ENCODE measurements around the gene OXER1. TPM values are rescaled to one million over a fixed set of nuclear protein-coding genes. Genes with fewer than 3 reads are reported as not detected.

Gene OXER1
- total and polyA plus RNA-seq, 11 donors, result 0.22 to 2.2 (median 0.48) TPM; not detected in 2

DNA sequence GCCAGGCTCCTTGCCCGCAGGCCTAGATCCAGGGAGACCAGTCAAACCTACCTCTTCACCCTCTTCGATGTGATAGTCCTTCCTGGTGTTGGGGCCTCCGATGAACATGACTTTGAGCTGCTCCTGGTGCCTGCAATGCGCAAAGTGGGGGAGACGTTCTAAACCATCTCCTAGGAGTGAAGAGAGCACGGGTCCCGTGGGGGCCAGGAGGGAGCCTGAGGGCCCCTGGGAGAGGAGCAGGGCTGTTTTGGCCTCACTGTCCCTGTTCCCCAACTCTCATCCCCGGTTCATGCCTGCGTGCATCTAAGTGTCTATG is 24.5 kb upstream of the OXER1 start:
- intact Hi-C loops (cut with DNase I), result no loop called here
- H3K27me3 ChIP-seq, result peaks cover 0 to 6% (median 0%) of the 10 kb centered on the region in 9 donors

GRCh38 chr2:42787788-42788477 is 24.0 kb upstream of the OXER1 start:
- intact Hi-C loops (cut with DNase I), result no loop called here
- Histone ChIP-seq H3K9me3 (no peaks in the 10 kb centered on the region), H3K27ac (no peak overlapping the region), H3K36me3 (peaks cover 0 to 8% (median 0%) of the 10 kb centered on the region in 9 donors), H3K4me1 (peaks cover 0 to 23% (median 11%) of the 10 kb centered on the region in 12 donors), H3K27me3 (peaks cover 0 to 6% (median 0%) of the 10 kb centered on the region in 9 donors), H3K4me3 (no peak overlapping the region)
- TF ChIP-seq, protein P1, sequence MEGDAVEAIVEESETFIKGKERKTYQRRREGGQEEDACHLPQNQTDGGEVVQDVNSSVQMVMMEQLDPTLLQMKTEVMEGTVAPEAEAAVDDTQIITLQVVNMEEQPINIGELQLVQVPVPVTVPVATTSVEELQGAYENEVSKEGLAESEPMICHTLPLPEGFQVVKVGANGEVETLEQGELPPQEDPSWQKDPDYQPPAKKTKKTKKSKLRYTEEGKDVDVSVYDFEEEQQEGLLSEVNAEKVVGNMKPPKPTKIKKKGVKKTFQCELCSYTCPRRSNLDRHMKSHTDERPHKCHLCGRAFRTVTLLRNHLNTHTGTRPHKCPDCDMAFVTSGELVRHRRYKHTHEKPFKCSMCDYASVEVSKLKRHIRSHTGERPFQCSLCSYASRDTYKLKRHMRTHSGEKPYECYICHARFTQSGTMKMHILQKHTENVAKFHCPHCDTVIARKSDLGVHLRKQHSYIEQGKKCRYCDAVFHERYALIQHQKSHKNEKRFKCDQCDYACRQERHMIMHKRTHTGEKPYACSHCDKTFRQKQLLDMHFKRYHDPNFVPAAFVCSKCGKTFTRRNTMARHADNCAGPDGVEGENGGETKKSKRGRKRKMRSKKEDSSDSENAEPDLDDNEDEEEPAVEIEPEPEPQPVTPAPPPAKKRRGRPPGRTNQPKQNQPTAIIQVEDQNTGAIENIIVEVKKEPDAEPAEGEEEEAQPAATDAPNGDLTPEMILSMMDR (IDR thresholded peaks at IDR 0.05), result no peak
- no peak for TF ChIP-seq POLR2A (IDR thresholded peaks at IDR 0.05)
- ATAC-seq, result no peak
- no peak for DNase-seq
- WGBS, 4 donors, result 81 to 95% (median 86%) methylated on average over 9 to 12 of the region's 12 CpGs

More for the DNA sequence above, 24.5 kb upstream of the OXER1 start:
- DNase-seq (no peak), ATAC-seq (no peak)
- H3K4me3 ChIP-seq, result no peak overlapping the region
- H3K27ac ChIP-seq, result no peak overlapping the region
- H3K9me3 ChIP-seq, result no peaks in the 10 kb centered on the region
- peaks cover 0 to 4% (median 0%) of the 10 kb centered on the region in 9 donors for H3K36me3 ChIP-seq
- peaks cover 0 to 27% (median 13%) of the 10 kb centered on the region in 12 donors for H3K4me1 ChIP-seq
- no peak for TF ChIP-seq POLR2A (IDR thresholded peaks at IDR 0.05)
- TF ChIP-seq, protein P1 (IDR thresholded peaks at IDR 0.05), result no peak
- WGBS, 4 donors, result 62 to 86% (median 74%) methylated on average over 9 of the region's 9 CpGs

DNA sequence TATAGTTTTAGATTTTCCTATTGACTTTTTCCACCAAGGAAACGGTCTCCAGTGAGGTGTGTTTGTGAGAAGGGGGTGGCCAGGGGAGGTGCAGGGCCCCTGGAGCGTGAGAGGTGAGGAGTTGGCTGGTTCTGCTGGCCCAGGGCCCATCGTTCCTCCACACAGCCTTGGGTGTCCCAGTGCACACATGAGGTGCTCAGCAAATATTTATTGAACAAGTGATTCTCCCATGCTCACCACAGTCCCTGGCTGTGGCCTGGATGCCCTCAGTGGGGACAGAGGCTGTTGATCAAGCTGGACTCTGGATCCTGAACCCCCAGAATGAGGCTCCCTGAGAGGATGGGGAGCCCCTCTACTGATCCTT is 23.5 kb upstream of the OXER1 start:
- no peak for ATAC-seq
- WGBS, 4 donors, result 89 to 100% (median 97%) methylated on average over 3 of the region's 3 CpGs

More for the DNA sequence above, 23.5 kb upstream of the OXER1 start:
- intact Hi-C loops (cut with DNase I), result no loop called here
- Histone ChIP-seq H3K36me3 (peaks cover 0 to 14% (median 0%) of the 10 kb centered on the region in 9 donors), H3K27me3 (peaks cover 0 to 6% (median 0%) of the 10 kb centered on the region in 9 donors), H3K27ac (no peak overlapping the region), H3K4me3 (no peak overlapping the region), H3K4me1 (peaks cover 0 to 20% (median 9%) of the 10 kb centered on the region in 12 donors), H3K9me3 (no peaks in the 10 kb centered on the region)
- no peak for DNase-seq
- TF ChIP-seq, protein P1 (IDR thresholded peaks at IDR 0.05), result no peak
- TF ChIP-seq POLR2A (IDR thresholded peaks at IDR 0.05), result no peak
